GM12874 (cell line): Measurements from ENCODE around the gene ZNF205.
A peak's percentile ranks its signal among the peaks of the same experiment; 100 is the strongest.

ENCODE experiments used
- TF ChIP-seq, protein P1 (sequence below): IDR thresholded peaks from 2 replicates; pipeline ENCODE4 v1.5.1; 2011; ENCODE audit warnings: low read depth, mild to moderate bottlenecking, control low read depth, low read length, moderate library complexity; ENCODE audit not compliant: insufficient read depth

The ZNF205 gene

DNA sequence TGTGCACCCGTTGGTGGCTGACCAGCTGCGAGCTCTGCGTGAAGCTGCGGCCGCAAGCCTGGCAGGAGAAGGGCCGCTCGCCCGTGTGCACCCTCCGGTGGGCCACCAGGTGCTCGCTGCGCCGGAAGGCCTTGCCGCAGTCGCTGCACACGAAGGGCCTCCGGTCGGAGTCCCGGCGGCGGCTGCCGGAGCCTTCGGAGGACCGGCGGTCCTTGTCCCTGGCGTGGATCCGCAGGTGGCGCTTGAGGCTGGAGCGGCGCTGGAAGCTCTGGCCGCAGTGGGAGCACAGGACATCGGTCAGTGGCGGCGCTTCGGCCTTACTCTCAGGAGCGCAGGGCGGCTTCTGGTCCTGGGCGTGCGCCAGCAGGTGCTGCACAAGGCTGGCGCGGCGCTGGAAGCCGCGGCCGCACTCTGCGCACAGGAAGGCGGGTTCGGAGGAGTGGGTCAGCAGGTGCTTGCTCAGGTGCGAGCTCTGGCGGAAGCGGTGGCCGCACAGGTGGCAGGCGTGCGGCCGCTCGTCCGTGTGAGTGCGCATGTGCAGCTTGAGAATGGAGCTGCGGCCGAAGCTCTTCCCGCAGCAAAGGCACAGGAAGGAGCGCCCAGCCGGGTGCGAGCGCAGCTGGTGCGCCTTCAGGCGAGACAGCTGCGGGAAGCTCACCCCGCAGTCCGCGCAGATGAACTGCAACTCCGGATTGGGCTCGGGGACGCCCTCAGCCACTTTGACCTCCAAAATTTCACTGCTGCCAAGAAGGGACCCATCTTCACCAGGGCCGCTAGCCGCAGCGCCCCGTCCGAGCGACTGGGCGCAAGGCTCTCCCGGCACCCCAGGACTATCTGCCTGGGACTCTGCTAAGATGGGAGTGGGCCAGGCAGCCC is 22.4 kb upstream of the ZNF205 start:
- TF ChIP-seq, protein P1, sequence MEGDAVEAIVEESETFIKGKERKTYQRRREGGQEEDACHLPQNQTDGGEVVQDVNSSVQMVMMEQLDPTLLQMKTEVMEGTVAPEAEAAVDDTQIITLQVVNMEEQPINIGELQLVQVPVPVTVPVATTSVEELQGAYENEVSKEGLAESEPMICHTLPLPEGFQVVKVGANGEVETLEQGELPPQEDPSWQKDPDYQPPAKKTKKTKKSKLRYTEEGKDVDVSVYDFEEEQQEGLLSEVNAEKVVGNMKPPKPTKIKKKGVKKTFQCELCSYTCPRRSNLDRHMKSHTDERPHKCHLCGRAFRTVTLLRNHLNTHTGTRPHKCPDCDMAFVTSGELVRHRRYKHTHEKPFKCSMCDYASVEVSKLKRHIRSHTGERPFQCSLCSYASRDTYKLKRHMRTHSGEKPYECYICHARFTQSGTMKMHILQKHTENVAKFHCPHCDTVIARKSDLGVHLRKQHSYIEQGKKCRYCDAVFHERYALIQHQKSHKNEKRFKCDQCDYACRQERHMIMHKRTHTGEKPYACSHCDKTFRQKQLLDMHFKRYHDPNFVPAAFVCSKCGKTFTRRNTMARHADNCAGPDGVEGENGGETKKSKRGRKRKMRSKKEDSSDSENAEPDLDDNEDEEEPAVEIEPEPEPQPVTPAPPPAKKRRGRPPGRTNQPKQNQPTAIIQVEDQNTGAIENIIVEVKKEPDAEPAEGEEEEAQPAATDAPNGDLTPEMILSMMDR, result no peak

DNA sequence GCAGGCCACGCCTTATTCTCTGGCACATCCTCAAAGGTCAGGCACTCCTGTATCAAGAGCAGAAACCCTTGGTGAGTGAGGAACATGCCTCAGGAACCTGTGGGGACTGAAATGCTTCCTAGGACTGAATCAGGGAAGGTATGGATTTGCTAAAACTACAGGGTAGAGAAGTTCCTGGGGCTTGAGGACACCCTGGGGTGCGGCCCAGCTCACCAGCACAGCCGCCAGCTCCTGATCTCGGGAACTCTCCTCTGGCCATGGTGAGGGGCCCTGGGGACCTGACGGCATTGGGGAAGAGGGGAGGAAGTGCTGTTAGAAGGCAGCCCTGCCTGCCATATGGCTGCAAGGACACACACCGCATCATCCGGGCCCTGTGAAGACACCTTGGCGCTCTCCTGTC is 20.8 kb upstream of the ZNF205 start:
- TF ChIP-seq, protein P1, result no peak

- TF ChIP-seq, protein P1, result no peak
Observed at GRCh38 chr16:3092501-3092941, 19.9 kb upstream of the ZNF205 start.

- TF ChIP-seq, protein P1, result peak; percentile 76
Observed at GRCh38 chr16:3094289-3095027, 17.9 kb upstream of the ZNF205 start.

- TF ChIP-seq, protein P1, result peak; percentile 50
Observed at GRCh38 chr16:3095869-3096268, 16.5 kb upstream of the ZNF205 start.

GRCh38 chr16:3096362-3096761 is 16.0 kb upstream of the ZNF205 start:
- TF ChIP-seq, protein P1, result no peak

DNA sequence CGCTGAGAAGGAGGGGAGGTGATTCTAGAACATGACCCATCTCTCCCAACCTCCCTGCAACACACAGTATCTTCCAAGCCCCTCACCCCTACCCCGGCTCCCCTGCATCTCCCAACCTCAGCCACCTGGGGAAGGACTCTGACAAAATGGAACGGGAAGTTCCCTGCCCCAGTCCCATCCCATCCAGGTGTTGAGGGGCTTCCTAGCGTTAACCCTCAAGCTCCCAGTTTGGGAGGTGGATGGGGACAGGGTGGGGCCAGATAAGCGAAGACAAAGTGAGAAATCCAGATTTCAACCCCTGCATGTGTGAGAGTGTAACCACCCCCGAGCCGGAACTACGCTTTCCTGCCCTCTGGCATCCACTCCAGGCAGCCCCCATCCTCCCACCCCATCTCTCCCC is 15.1 kb upstream of the ZNF205 start:
- TF ChIP-seq, protein P1, result no peak
